Mucosa of stomach (tissue), 1 donor: ENCODE data around the gene HLA-DQA1.
"Not testable (repeated sequence)": the region's sequence is repeated elsewhere in the genome, so short reads cannot be mapped to it uniquely, and the experiment has no call there.

Experiments used
- H3K27me3 ChIP-seq: one replicate; pipeline ENCODE4 v1.7.0; 2013; ENCODE audit warnings: mild to moderate bottlenecking, low read length; ENCODE audit not compliant: control insufficient read depth, insufficient read depth
- H3K36me3 ChIP-seq: one replicate; pipeline ENCODE4 v1.7.0; 2013; ENCODE audit warnings: low read length; ENCODE audit not compliant: control insufficient read depth, insufficient read depth
- H3K4me1 ChIP-seq: one replicate; pipeline ENCODE4 v1.7.0; 2013; ENCODE audit warnings: mild to moderate bottlenecking, low read length; ENCODE audit not compliant: control insufficient read depth, insufficient read depth
- H3K4me3 ChIP-seq: one replicate; pipeline ENCODE4 v1.7.0; 2013; ENCODE audit warnings: low read length
- H3K9ac ChIP-seq: one replicate; pipeline ENCODE4 v1.7.0; 2013; ENCODE audit warnings: mild to moderate bottlenecking, low read length, moderate library complexity
- H3K9me3 ChIP-seq: one replicate; pipeline ENCODE4 v1.7.0; 2013; ENCODE audit warnings: mild to moderate bottlenecking, low read length, moderate library complexity; ENCODE audit not compliant: control insufficient read depth
- donor health status: Pancreatic carcinoma.

The HLA-DQA1 gene

GRCh38 chr6:32643904-32644303 is 6.7 kb downstream of the HLA-DQA1 start:
- Histone ChIP-seq H3K27me3 (no peaks in the 10 kb centered on the region), H3K36me3 (no peaks in the 10 kb centered on the region)

GRCh38 chr6:32645047-32645703 is 8.0 kb downstream of the HLA-DQA1 start:
- Histone ChIP-seq H3K4me1 (no peaks in the 10 kb centered on the region), H3K9me3 (no peaks in the 10 kb centered on the region), H3K36me3 (no peaks in the 10 kb centered on the region), H3K9ac (no peak overlapping the region), H3K27me3 (no peaks in the 10 kb centered on the region), H3K4me3 (no peak overlapping the region)

More at GRCh38 chr6:32643904-32644303, 6.7 kb downstream of the HLA-DQA1 start:
- no peak overlapping the region for H3K4me3 ChIP-seq
- H3K9ac ChIP-seq = no peak overlapping the region
- no peaks in the 10 kb centered on the region for H3K9me3 ChIP-seq
- no peaks in the 10 kb centered on the region for H3K4me1 ChIP-seq

- no peaks in the 10 kb centered on the region for H3K9me3 ChIP-seq
- no peak overlapping the region for H3K4me3 ChIP-seq
- no peak overlapping the region for H3K9ac ChIP-seq
- H3K36me3 ChIP-seq = no peaks in the 10 kb centered on the region
- H3K27me3 ChIP-seq = no peaks in the 10 kb centered on the region
- no peaks in the 10 kb centered on the region for H3K4me1 ChIP-seq
Measured at GRCh38 chr6:32655203-32655710, 18.1 kb downstream of the HLA-DQA1 start.

DNA sequence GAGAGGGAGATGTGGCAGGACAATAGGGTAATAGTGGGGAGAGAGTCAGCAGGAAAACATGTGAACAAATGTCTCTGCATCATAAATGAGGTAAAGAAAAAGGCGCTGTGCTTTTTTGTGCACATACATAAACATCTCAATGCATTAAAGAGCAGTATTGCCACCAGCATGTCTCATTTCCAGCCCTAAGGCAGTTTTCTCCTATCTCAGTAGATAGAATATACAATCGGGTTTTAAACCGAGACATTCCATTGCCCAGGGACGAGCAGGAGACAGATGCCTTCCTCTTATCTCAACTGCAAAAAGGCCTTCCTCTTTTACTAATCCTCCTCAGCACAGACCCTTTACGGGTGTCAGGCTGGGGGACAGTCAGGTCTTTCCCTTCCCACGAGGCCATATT is 20.1 kb downstream of the HLA-DQA1 start:
- H3K9me3 ChIP-seq, H3K27me3 ChIP-seq, H3K4me1 ChIP-seq, H3K4me3 ChIP-seq, H3K36me3 ChIP-seq, H3K9ac ChIP-seq: not testable (repeated sequence)

DNA sequence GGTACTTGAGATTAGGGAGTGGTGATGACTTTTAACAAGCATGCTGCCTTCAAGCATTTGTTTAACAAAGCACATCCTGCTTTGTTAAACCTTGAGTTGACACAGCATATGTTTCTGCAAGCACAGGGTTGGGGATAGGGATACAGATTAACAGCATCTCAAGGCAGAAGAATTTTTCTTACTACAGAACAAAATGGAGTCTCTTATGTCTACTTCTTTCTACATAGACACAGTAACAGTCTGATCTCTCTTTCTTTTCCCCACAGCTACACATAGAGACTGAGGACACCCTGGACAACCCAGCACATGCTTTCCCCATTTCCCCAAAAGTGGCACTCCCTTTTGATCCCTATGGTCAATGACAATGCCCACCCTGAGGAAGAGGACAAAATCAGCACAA is 20.6 kb downstream of the HLA-DQA1 start:
- H3K4me1 ChIP-seq, H3K27me3 ChIP-seq, H3K36me3 ChIP-seq, H3K9ac ChIP-seq, H3K4me3 ChIP-seq, H3K9me3 ChIP-seq: not testable (repeated sequence)

GRCh38 chr6:32658268-32658897 is 21.2 kb downstream of the HLA-DQA1 start:
- Histone ChIP-seq H3K9ac (no peak overlapping the region), H3K4me1 (no peaks in the 10 kb centered on the region), H3K9me3 (no peaks in the 10 kb centered on the region), H3K36me3 (no peaks in the 10 kb centered on the region), H3K27me3 (no peaks in the 10 kb centered on the region), H3K4me3 (no peak overlapping the region)

- H3K27me3 ChIP-seq = peaks cover under 1% of the 10 kb centered on the region
- H3K4me1 ChIP-seq = no peaks in the 10 kb centered on the region
- no peak overlapping the region for H3K4me3 ChIP-seq
- no peaks in the 10 kb centered on the region for H3K9me3 ChIP-seq
- H3K36me3 ChIP-seq = no peaks in the 10 kb centered on the region
- no peak overlapping the region for H3K9ac ChIP-seq
Measured at GRCh38 chr6:32659856-32660595, 22.8 kb downstream of the HLA-DQA1 start.

GRCh38 chr6:32662099-32662498 is 24.9 kb downstream of the HLA-DQA1 start:
- Histone ChIP-seq H3K4me1 (no peaks in the 10 kb centered on the region), H3K4me3 (no peak overlapping the region), H3K9ac (no peak overlapping the region), H3K9me3 (no peaks in the 10 kb centered on the region), H3K27me3 (peaks cover 6% of the 10 kb centered on the region), H3K36me3 (no peaks in the 10 kb centered on the region)

DNA sequence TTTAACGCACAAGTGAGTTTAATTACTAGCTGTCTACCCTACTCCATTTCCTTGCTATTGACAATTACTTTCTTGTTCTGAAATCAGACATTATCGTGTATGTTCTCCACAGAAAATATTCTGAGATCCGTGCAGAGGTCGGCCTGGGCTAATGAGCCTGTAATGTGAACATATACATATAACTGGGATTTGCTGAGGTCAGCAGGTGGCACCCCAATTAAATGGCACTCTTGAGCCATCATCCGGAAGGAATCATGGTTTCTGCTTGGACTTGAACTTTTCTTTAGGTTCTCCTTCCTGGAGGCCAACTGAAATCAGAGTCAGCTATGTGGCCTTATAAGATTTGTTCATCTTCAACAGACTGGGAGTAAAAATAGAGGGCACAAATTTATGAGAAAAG is 25.6 kb downstream of the HLA-DQA1 start:
- peaks cover 4% of the 10 kb centered on the region for H3K4me1 ChIP-seq
- H3K9ac ChIP-seq = no peak overlapping the region
- no peak overlapping the region for H3K4me3 ChIP-seq
- peaks cover 6% of the 10 kb centered on the region for H3K27me3 ChIP-seq
- no peaks in the 10 kb centered on the region for H3K9me3 ChIP-seq
- H3K36me3 ChIP-seq = no peaks in the 10 kb centered on the region

- Histone ChIP-seq H3K36me3 (no peaks in the 10 kb centered on the region), H3K27me3 (peaks cover 6% of the 10 kb centered on the region), H3K9ac (no peak overlapping the region), H3K4me3 (no peak overlapping the region), H3K9me3 (no peaks in the 10 kb centered on the region), H3K4me1 (peaks cover 14% of the 10 kb centered on the region)
Measured at GRCh38 chr6:32664354-32664753, 27.1 kb downstream of the HLA-DQA1 start.

GRCh38 chr6:32664827-32665362 is 27.7 kb downstream of the HLA-DQA1 start:
- no peak overlapping the region for H3K4me3 ChIP-seq
- H3K4me1 ChIP-seq = peaks cover 14% of the 10 kb centered on the region
- peaks cover 6% of the 10 kb centered on the region for H3K27me3 ChIP-seq
- H3K9me3 ChIP-seq = no peaks in the 10 kb centered on the region
- peak overlapping the region; percentile 79 for H3K9ac ChIP-seq
- no peaks in the 10 kb centered on the region for H3K36me3 ChIP-seq

DNA sequence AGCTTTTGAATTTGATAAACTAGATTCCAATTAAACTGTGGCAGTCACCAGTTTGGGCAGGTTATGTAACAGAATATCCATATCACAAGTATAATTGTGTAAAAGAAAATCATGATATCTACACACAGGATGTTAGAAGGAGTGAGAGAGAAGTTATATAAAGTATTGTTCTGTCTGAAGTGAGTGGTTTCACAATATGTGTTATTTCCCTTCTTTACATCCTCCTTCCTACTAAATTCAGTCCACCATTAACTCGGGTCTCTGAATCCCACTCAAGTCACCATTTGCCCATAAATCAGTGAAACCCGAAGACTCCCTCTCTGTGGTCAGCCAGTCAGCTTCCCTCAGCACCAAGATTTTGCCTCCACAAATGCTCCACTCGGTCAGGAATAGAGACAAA is 28.5 kb downstream of the HLA-DQA1 start:
- no peaks in the 10 kb centered on the region for H3K36me3 ChIP-seq
- peak overlapping the region; percentile 79 for H3K9ac ChIP-seq
- peak overlapping the region; percentile 85 for H3K4me3 ChIP-seq
- no peaks in the 10 kb centered on the region for H3K9me3 ChIP-seq
- H3K27me3 ChIP-seq = peaks cover 6% of the 10 kb centered on the region
- H3K4me1 ChIP-seq = peaks cover 14% of the 10 kb centered on the region
